ENCODE data around the gene HDAC9.
A peak's percentile ranks its signal among the peaks of the same experiment; 100 is the strongest.

Gene HDAC9

GRCh38 chr7:18858232-18858631 is 362.7 kb downstream of the HDAC9 start:
- Histone ChIP-seq H3K23ac (ENCODE audit: low read length in 2 of 2) (no peak overlapping the region), H2BK12ac (ENCODE audit: low read length in 2 of 2) (no peak overlapping the region), H3K27ac (ENCODE audit: low read length, poor library complexity, severe bottlenecking) (no peak overlapping the region), H3K4me2 (ENCODE audit: low read length, poor library complexity, severe bottlenecking) (no peak overlapping the region), H3K14ac (ENCODE audit: low read length in 2 of 2) (no peak overlapping the region), H2BK15ac (ENCODE audit: low read depth, poor library complexity, severe bottlenecking) (no peak overlapping the region), H2BK120ac (ENCODE audit: low read depth, low read length) (no peak overlapping the region), H3K9ac (ENCODE audit: low read length) (no peak overlapping the region), H4K8ac (ENCODE audit: low read length) (no peak overlapping the region), H3K36me3 (ENCODE audit: control insufficient read depth in 1 of 2, insufficient read depth in 2 of 2, low read depth in 1 of 2, low read length in 2 of 2) (no peaks in the 10 kb centered on the region), H4K91ac (ENCODE audit: low read length) (no peak overlapping the region), H3K79me1 (replicated peaks; ENCODE audit: low read length, poor library complexity, severe bottlenecking) (no peaks in the 10 kb centered on the region), H3K9me3 (ENCODE audit: control insufficient read depth, low read length) (no peaks in the 10 kb centered on the region), H3K4me3 (ENCODE audit: insufficient read depth in 1 of 2, low read depth in 1 of 2, low read length in 2 of 2) (no peak overlapping the region), H3K4me1 (ENCODE audit: control insufficient read depth, insufficient read depth, low read depth, low read length) (no peaks in the 10 kb centered on the region), H2AK5ac (ENCODE audit: low read length, severe bottlenecking) (no peak overlapping the region), H2BK5ac (ENCODE audit: low read depth, low read length, poor library complexity, severe bottlenecking) (no peak overlapping the region), H2AFZ (ENCODE audit: low read depth, low read length) (no peak overlapping the region), H3K18ac (ENCODE audit: low read depth in 1 of 2, low read length in 2 of 2) (no peak overlapping the region), H3K4ac (ENCODE audit: low read depth in 1 of 2, low read length in 2 of 2) (no peak overlapping the region), H3K27me3 (ENCODE audit: control insufficient read depth in 1 of 2, insufficient read depth in 1 of 2, low read length in 2 of 2) (no peaks in the 10 kb centered on the region)
- WGBS, result 64% methylated on average over 2 of the region's 3 CpGs
- no peak for DNase-seq

- H2BK15ac ChIP-seq (ENCODE audit: low read depth, poor library complexity, severe bottlenecking), result no peak overlapping the region
- H3K27ac ChIP-seq (ENCODE audit: low read length, poor library complexity, severe bottlenecking), result no peak overlapping the region
- no peak overlapping the region for H4K8ac ChIP-seq (ENCODE audit: low read length)
- H3K4ac ChIP-seq (ENCODE audit: low read depth in 1 of 2, low read length in 2 of 2), result no peak overlapping the region
- H2BK12ac ChIP-seq (ENCODE audit: low read length in 2 of 2), result no peak overlapping the region
- H3K36me3 ChIP-seq (ENCODE audit: control insufficient read depth in 1 of 2, insufficient read depth in 2 of 2, low read depth in 1 of 2, low read length in 2 of 2), result no peaks in the 10 kb centered on the region
- no peaks in the 10 kb centered on the region for H3K9me3 ChIP-seq (ENCODE audit: control insufficient read depth, low read length)
- H3K18ac ChIP-seq (ENCODE audit: low read depth in 1 of 2, low read length in 2 of 2), result no peak overlapping the region
- H3K4me2 ChIP-seq (ENCODE audit: low read length, poor library complexity, severe bottlenecking), result no peak overlapping the region
- DNase-seq, result peak; percentile 18
- H2BK5ac ChIP-seq (ENCODE audit: low read depth, low read length, poor library complexity, severe bottlenecking), result no peak overlapping the region
- no peak overlapping the region for H3K4me3 ChIP-seq (ENCODE audit: insufficient read depth in 1 of 2, low read depth in 1 of 2, low read length in 2 of 2)
- H3K23ac ChIP-seq (ENCODE audit: low read length in 2 of 2), result no peak overlapping the region
- H3K27me3 ChIP-seq (ENCODE audit: control insufficient read depth in 1 of 2, insufficient read depth in 1 of 2, low read length in 2 of 2), result no peaks in the 10 kb centered on the region
- peak overlapping the region; percentile 14 for H3K9ac ChIP-seq (ENCODE audit: low read length)
- H3K4me1 ChIP-seq (ENCODE audit: control insufficient read depth, insufficient read depth, low read depth, low read length), result no peaks in the 10 kb centered on the region
- no peak overlapping the region for H2BK120ac ChIP-seq (ENCODE audit: low read depth, low read length)
- H3K79me1 ChIP-seq (replicated peaks; ENCODE audit: low read length, poor library complexity, severe bottlenecking), result no peaks in the 10 kb centered on the region
- H2AFZ ChIP-seq (ENCODE audit: low read depth, low read length), result no peak overlapping the region
- no peak overlapping the region for H2AK5ac ChIP-seq (ENCODE audit: low read length, severe bottlenecking)
- no peak overlapping the region for H3K14ac ChIP-seq (ENCODE audit: low read length in 2 of 2)
- WGBS, result 100% methylated on average over 1 of the region's 1 CpG
- H4K91ac ChIP-seq (ENCODE audit: low read length), result no peak overlapping the region
Observed at GRCh38 chr7:18859318-18859717, 363.8 kb downstream of the HDAC9 start.

- Histone ChIP-seq H3K14ac (ENCODE audit: low read length in 2 of 2) (no peak overlapping the region), H2BK120ac (ENCODE audit: low read depth, low read length) (no peak overlapping the region), H3K9me3 (ENCODE audit: control insufficient read depth, low read length) (no peaks in the 10 kb centered on the region), H3K27ac (ENCODE audit: low read length, poor library complexity, severe bottlenecking) (no peak overlapping the region), H3K79me1 (replicated peaks; ENCODE audit: low read length, poor library complexity, severe bottlenecking) (no peaks in the 10 kb centered on the region), H3K4ac (ENCODE audit: low read depth in 1 of 2, low read length in 2 of 2) (no peak overlapping the region), H2AFZ (ENCODE audit: low read depth, low read length) (no peak overlapping the region), H3K9ac (ENCODE audit: low read length) (peak overlapping the region; percentile 64), H3K23ac (ENCODE audit: low read length in 2 of 2) (no peak overlapping the region), H3K4me1 (ENCODE audit: control insufficient read depth, insufficient read depth, low read depth, low read length) (no peaks in the 10 kb centered on the region), H3K4me3 (ENCODE audit: insufficient read depth in 1 of 2, low read depth in 1 of 2, low read length in 2 of 2) (no peak overlapping the region), H2AK5ac (ENCODE audit: low read length, severe bottlenecking) (no peak overlapping the region), H3K18ac (ENCODE audit: low read depth in 1 of 2, low read length in 2 of 2) (no peak overlapping the region), H3K36me3 (ENCODE audit: control insufficient read depth in 1 of 2, insufficient read depth in 2 of 2, low read depth in 1 of 2, low read length in 2 of 2) (no peaks in the 10 kb centered on the region), H4K8ac (ENCODE audit: low read length) (no peak overlapping the region), H3K4me2 (ENCODE audit: low read length, poor library complexity, severe bottlenecking) (no peak overlapping the region), H2BK15ac (ENCODE audit: low read depth, poor library complexity, severe bottlenecking) (no peak overlapping the region), H3K27me3 (ENCODE audit: control insufficient read depth in 1 of 2, insufficient read depth in 1 of 2, low read length in 2 of 2) (no peaks in the 10 kb centered on the region), H4K91ac (ENCODE audit: low read length) (no peak overlapping the region), H2BK12ac (ENCODE audit: low read length in 2 of 2) (no peak overlapping the region), H2BK5ac (ENCODE audit: low read depth, low read length, poor library complexity, severe bottlenecking) (no peak overlapping the region)
- DNase-seq, result peak; percentile 51
Observed at GRCh38 chr7:18860221-18860620, 364.7 kb downstream of the HDAC9 start.

GRCh38 chr7:18861514-18862118 is 366.1 kb downstream of the HDAC9 start:
- Histone ChIP-seq H4K91ac (ENCODE audit: low read length) (no peak overlapping the region), H2BK120ac (ENCODE audit: low read depth, low read length) (no peak overlapping the region), H3K4ac (ENCODE audit: low read depth in 1 of 2, low read length in 2 of 2) (no peak overlapping the region), H3K4me1 (ENCODE audit: control insufficient read depth, insufficient read depth, low read depth, low read length) (no peaks in the 10 kb centered on the region), H3K4me2 (ENCODE audit: low read length, poor library complexity, severe bottlenecking) (no peak overlapping the region), H3K9me3 (ENCODE audit: control insufficient read depth, low read length) (no peaks in the 10 kb centered on the region), H2BK12ac (ENCODE audit: low read length in 2 of 2) (no peak overlapping the region), H3K18ac (ENCODE audit: low read depth in 1 of 2, low read length in 2 of 2) (no peak overlapping the region), H3K36me3 (ENCODE audit: control insufficient read depth in 1 of 2, insufficient read depth in 2 of 2, low read depth in 1 of 2, low read length in 2 of 2) (no peaks in the 10 kb centered on the region), H3K14ac (ENCODE audit: low read length in 2 of 2) (no peak overlapping the region), H2AK5ac (ENCODE audit: low read length, severe bottlenecking) (no peak overlapping the region), H2BK15ac (ENCODE audit: low read depth, poor library complexity, severe bottlenecking) (no peak overlapping the region), H3K27me3 (ENCODE audit: control insufficient read depth in 1 of 2, insufficient read depth in 1 of 2, low read length in 2 of 2) (no peaks in the 10 kb centered on the region), H2BK5ac (ENCODE audit: low read depth, low read length, poor library complexity, severe bottlenecking) (no peak overlapping the region), H3K9ac (ENCODE audit: low read length) (peak overlapping the region; percentile 64), H4K8ac (ENCODE audit: low read length) (no peak overlapping the region), H2AFZ (ENCODE audit: low read depth, low read length) (no peak overlapping the region), H3K27ac (ENCODE audit: low read length, poor library complexity, severe bottlenecking) (no peak overlapping the region), H3K4me3 (ENCODE audit: insufficient read depth in 1 of 2, low read depth in 1 of 2, low read length in 2 of 2) (no peak overlapping the region), H3K79me1 (replicated peaks; ENCODE audit: low read length, poor library complexity, severe bottlenecking) (no peaks in the 10 kb centered on the region), H3K23ac (ENCODE audit: low read length in 2 of 2) (no peak overlapping the region)
- WGBS, result 88% methylated on average over 2 of the region's 4 CpGs
- DNase-seq, result peak; percentile 62
